ENCODE results near the gene AGMAT. TPM values are rescaled to one million over a fixed set of nuclear protein-coding genes. Genes with fewer than 3 reads are reported as not detected.

AGMAT gene
- total and polyA plus RNA-seq, 9 of the 15 experiments (the other 6 are each of a cell fraction or from before 2014, with no cell fraction given): not detected

GRCh38 chr1:15617173-15618076 lies 32.6 kb upstream of the AGMAT start, which contains the start of gene DDI2 (continued):
- TF ChIP-seq ZBTB11 (CRISPR knock-in tag; IDR thresholded peaks at IDR 0.05): peak in 1 of 3 experiments; percentile 80; a peak in 1 of 6 replicates
- TF ChIP-seq E2F4 (CRISPR knock-in tag; IDR thresholded peaks at IDR 0.05; ENCODE audit: low read depth): no peak
- peak; percentile 72; the same call in 1 of the 2 replicates for TF ChIP-seq ZNF232 (CRISPR knock-in tag; IDR thresholded peaks at IDR 0.05)
- 0 out of 2 replicates have a peak, but pooled peaks have one; percentile 32 for TF ChIP-seq ETV5 (CRISPR knock-in tag; IDR thresholded peaks at IDR 0.05; ENCODE audit: low read depth)
- TF ChIP-seq ASH1L (IDR thresholded peaks at IDR 0.05; ENCODE audit: borderline replicate concordance, low read depth, partially characterized antibody): no peak
- TF ChIP-seq L3MBTL2 (IDR thresholded peaks at IDR 0.05): peak; percentile 80
- TF ChIP-seq LEF1 (IDR thresholded peaks at IDR 0.05): no peak
- 0 out of 2 replicates have a peak, but pooled peaks have one; percentile 22 for TF ChIP-seq ATF6 (CRISPR knock-in tag; IDR thresholded peaks at IDR 0.05)
- no peak for TF ChIP-seq ESRRB (CRISPR knock-in tag; IDR thresholded peaks at IDR 0.05; ENCODE audit: borderline replicate concordance)
- 0 out of 2 replicates have a peak, but pooled peaks have one; percentile 41 for TF ChIP-seq CHCHD3 (CRISPR knock-in tag; IDR thresholded peaks at IDR 0.05)

Measured in K562 (cell line).